IPS-15b (cell line): ENCODE measurements around the gene PADI1.
"Not testable (repeated sequence)": the region's sequence is repeated elsewhere in the genome, so short reads cannot be mapped to it uniquely, and the experiment has no call there.

Source experiments
- H3K27me3 ChIP-seq: one replicate; pipeline ENCODE4 v1.6.1; 2013; ENCODE audit warnings: low read length; ENCODE audit not compliant: control insufficient read depth, insufficient read depth
- H3K36me3 ChIP-seq: one replicate; pipeline ENCODE4 v1.6.1; 2013; ENCODE audit warnings: low read length; ENCODE audit not compliant: control insufficient read depth, insufficient read depth
- H3K4me1 ChIP-seq: one replicate; pipeline ENCODE4 v1.6.1; 2013; ENCODE audit warnings: mild to moderate bottlenecking, low read length; ENCODE audit not compliant: control insufficient read depth, insufficient read depth
- H3K4me3 ChIP-seq: one replicate; pipeline ENCODE4 v1.5.1; 2013; ENCODE audit warnings: low read depth, low read length
- H3K9ac ChIP-seq: one replicate; pipeline ENCODE4 v1.6.1; 2013; ENCODE audit warnings: low read depth, mild to moderate bottlenecking, low read length
- H3K9me3 ChIP-seq: one replicate; pipeline ENCODE4 v1.6.1; 2013; ENCODE audit warnings: mild to moderate bottlenecking, low read length; ENCODE audit not compliant: control insufficient read depth, insufficient read depth

Gene PADI1

GRCh38 chr1:17241011-17241779 lies 36.3 kb downstream of the PADI1 start:
- H3K4me1 ChIP-seq, H3K9me3 ChIP-seq, H3K9ac ChIP-seq, H3K36me3 ChIP-seq, H3K27me3 ChIP-seq: not testable (repeated sequence)
- H3K4me3 ChIP-seq = peak overlapping the region; percentile 30

- H3K9ac ChIP-seq = not testable (repeated sequence)
These were observed 36.8 kb downstream of the PADI1 start for GRCh38 chr1:17241780-17242074.

GRCh38 chr1:17243274-17243673 lies 38.3 kb downstream of the PADI1 start:
- Histone ChIP-seq H3K27me3 (no peaks in the 10 kb centered on the region), H3K4me3 (no peak overlapping the region), H3K36me3 (no peaks in the 10 kb centered on the region), H3K4me1 (no peaks in the 10 kb centered on the region), H3K9ac (no peak overlapping the region), H3K9me3 (no peaks in the 10 kb centered on the region)

More at GRCh38 chr1:17241780-17242074, 36.8 kb downstream of the PADI1 start:
- H3K4me3 ChIP-seq, H3K4me1 ChIP-seq, H3K27me3 ChIP-seq, H3K9me3 ChIP-seq, H3K36me3 ChIP-seq: not testable (repeated sequence)

GRCh38 chr1:17244821-17245740 lies 40.2 kb downstream of the PADI1 start:
- Histone ChIP-seq H3K9ac (no peak overlapping the region), H3K4me3 (no peak overlapping the region), H3K36me3 (no peaks in the 10 kb centered on the region), H3K27me3 (no peaks in the 10 kb centered on the region), H3K4me1 (no peaks in the 10 kb centered on the region), H3K9me3 (no peaks in the 10 kb centered on the region)

GRCh38 chr1:17245816-17246325 lies 40.9 kb downstream of the PADI1 start:
- Histone ChIP-seq H3K9me3 (no peaks in the 10 kb centered on the region), H3K4me3 (no peak overlapping the region), H3K4me1 (no peaks in the 10 kb centered on the region), H3K9ac (no peak overlapping the region), H3K36me3 (no peaks in the 10 kb centered on the region), H3K27me3 (no peaks in the 10 kb centered on the region)

- H3K36me3 ChIP-seq = no peaks in the 10 kb centered on the region
- no peaks in the 10 kb centered on the region for H3K9me3 ChIP-seq
- no peaks in the 10 kb centered on the region for H3K4me1 ChIP-seq
- no peak overlapping the region for H3K9ac ChIP-seq
- H3K4me3 ChIP-seq = no peak overlapping the region
- no peaks in the 10 kb centered on the region for H3K27me3 ChIP-seq
These were observed 42.0 kb downstream of the PADI1 start for GRCh38 chr1:17246971-17247370.

- Histone ChIP-seq H3K9me3 (no peaks in the 10 kb centered on the region), H3K4me3 (no peak within 1 kb of the TSS), H3K4me1 (no peaks in the 10 kb centered on the region), H3K9ac (no peak within 1 kb of the TSS), H3K36me3 (no peaks in the 10 kb centered on the region), H3K27me3 (no peaks in the 10 kb centered on the region)
These were observed 43.9 kb downstream of the PADI1 start, which contains the start of gene PADI3 for GRCh38 chr1:17248781-17249180. PADI3 (plus strand) TSS chr1:17249098; CDS start chr1:17249138, 40 bp downstream.

GRCh38 chr1:17250601-17251000 lies 45.7 kb downstream of the PADI1 start:
- no peaks in the 10 kb centered on the region for H3K36me3 ChIP-seq
- no peak overlapping the region for H3K4me3 ChIP-seq
- no peak overlapping the region for H3K9ac ChIP-seq
- no peaks in the 10 kb centered on the region for H3K27me3 ChIP-seq
- H3K4me1 ChIP-seq = no peaks in the 10 kb centered on the region
- H3K9me3 ChIP-seq = no peaks in the 10 kb centered on the region

- Histone ChIP-seq H3K36me3 (no peaks in the 10 kb centered on the region), H3K4me3 (no peak overlapping the region), H3K4me1 (no peaks in the 10 kb centered on the region), H3K9me3 (no peaks in the 10 kb centered on the region), H3K9ac (no peak overlapping the region), H3K27me3 (no peaks in the 10 kb centered on the region)
These were observed 46.3 kb downstream of the PADI1 start for GRCh38 chr1:17251246-17251645.

- no peaks in the 10 kb centered on the region for H3K36me3 ChIP-seq
- H3K9me3 ChIP-seq = no peaks in the 10 kb centered on the region
- no peaks in the 10 kb centered on the region for H3K4me1 ChIP-seq
- no peaks in the 10 kb centered on the region for H3K27me3 ChIP-seq
- H3K4me3 ChIP-seq = no peak overlapping the region
- H3K9ac ChIP-seq = no peak overlapping the region
These were observed 46.9 kb downstream of the PADI1 start for GRCh38 chr1:17251701-17252376.

- no peaks in the 10 kb centered on the region for H3K27me3 ChIP-seq
- H3K4me3 ChIP-seq = no peak overlapping the region
- no peaks in the 10 kb centered on the region for H3K36me3 ChIP-seq
- no peak overlapping the region for H3K9ac ChIP-seq
- H3K9me3 ChIP-seq = no peaks in the 10 kb centered on the region
- H3K4me1 ChIP-seq = no peaks in the 10 kb centered on the region
These were observed 50.4 kb downstream of the PADI1 start for GRCh38 chr1:17255336-17255735.
